ENCODE data around the gene WDFY2. TPM values are rescaled to one million over a fixed set of nuclear protein-coding genes. Genes with fewer than 3 reads are reported as not detected.

WDFY2 gene
- total RNA-seq, 1 experiment from 2014 or later = 26.4 TPM

DNA sequence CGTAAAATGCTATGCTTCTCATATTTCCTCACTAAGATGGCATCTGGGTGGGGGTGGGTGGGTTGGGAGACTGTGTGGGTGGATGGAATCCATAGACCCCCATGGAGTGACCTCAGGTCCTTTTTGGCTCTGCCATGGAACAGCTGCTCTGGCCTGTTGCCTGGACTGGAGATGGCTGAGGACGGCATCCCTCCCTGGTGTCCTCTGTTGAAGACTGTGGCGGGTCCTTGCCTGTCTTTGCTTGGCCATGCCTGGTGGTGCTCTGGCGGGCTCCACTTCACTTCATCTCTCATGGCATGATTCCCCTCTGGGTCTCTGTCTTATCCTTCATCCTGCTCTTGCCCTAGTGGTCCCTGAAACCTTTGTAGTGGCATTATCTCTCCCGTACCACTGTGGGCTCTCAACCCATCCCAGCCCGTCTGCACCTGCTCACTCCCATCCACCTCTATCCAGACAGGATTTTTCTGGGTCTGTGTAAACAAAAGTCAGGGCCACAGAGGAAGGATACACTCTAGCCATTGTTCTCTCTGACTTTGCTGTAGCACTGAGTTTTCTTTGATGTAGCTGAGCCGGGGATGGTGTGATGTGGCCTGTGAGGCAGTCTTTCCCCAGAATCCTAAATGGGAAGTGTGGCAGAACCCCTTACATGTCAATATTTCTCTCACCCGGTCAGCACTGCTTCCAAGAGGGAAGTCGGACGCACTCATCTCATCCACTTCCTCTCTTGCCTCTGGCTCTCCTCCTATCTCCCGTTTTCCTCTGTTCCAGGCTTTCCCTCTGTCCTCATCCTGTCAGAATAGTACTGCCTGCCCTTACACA lies 36.1 kb downstream of the WDFY2 start:
- Histone ChIP-seq H3K79me1 (ENCODE audit: insufficient read depth, low read depth, low read length, poor library complexity, severe bottlenecking) (no peaks in the 10 kb centered on the region), H3K4me1 (ENCODE audit: insufficient read depth, low read length) (peaks cover 6% of the 10 kb centered on the region; the same call in 1 of the 2 replicates), H3K18ac (ENCODE audit: insufficient read length, low read depth, low read length) (no peak overlapping the region), H3K23me2 (ENCODE audit: insufficient read length, low read depth, low read length, poor library complexity, severe bottlenecking) (no peaks in the 10 kb centered on the region), H2AFZ (ENCODE audit: low read length) (no peak overlapping the region), H2BK5ac (ENCODE audit: insufficient read length, low read length) (no peak overlapping the region), H3K9ac (ENCODE audit: extremely low read depth, insufficient read length, low read length) (no peak overlapping the region), H3K23ac (ENCODE audit: insufficient read length, low read depth, low read length) (no peak overlapping the region), H4K5ac (ENCODE audit: insufficient read length, low read depth, low read length) (no peak overlapping the region), H2BK15ac (ENCODE audit: low read depth, low read length) (no peak overlapping the region), H3K14ac (ENCODE audit: insufficient read depth, low read length) (no peak overlapping the region), H3K27ac (ENCODE audit: insufficient read length, low read depth, low read length) (no peak overlapping the region), H4K20me1 (ENCODE audit: control insufficient read depth, insufficient read depth, insufficient read length) (no peaks in the 10 kb centered on the region), H3K79me2 (ENCODE audit: insufficient read depth, low read length) (peaks cover 6% of the 10 kb centered on the region; the same call in 1 of the 2 replicates), H3T11ph (ENCODE audit: low read length) (no peak overlapping the region), H3K9me3 (ENCODE audit: control insufficient read depth, low read depth, low read length) (no peaks in the 10 kb centered on the region), H4K8ac (replicated peaks; ENCODE audit: insufficient read length, low read depth, low read length) (no peak overlapping the region), H3K4ac (ENCODE audit: low read depth, low read length) (no peak overlapping the region), H2BK120ac (ENCODE audit: low read depth, low read length, poor library complexity, severe bottlenecking) (no peak overlapping the region), H2AK5ac (ENCODE audit: insufficient read length, low read length) (no peak overlapping the region), H2BK12ac (ENCODE audit: insufficient read length, low read depth, low read length) (no peak overlapping the region), H3K27me3 (ENCODE audit: insufficient read depth, low read length) (no peaks in the 10 kb centered on the region), H4K91ac (ENCODE audit: insufficient read length, low read depth, low read length) (no peak overlapping the region), H3K56ac (ENCODE audit: insufficient read length, low read depth, low read length) (no peak overlapping the region), H3K4me2 (ENCODE audit: insufficient read depth, insufficient read length, low read length) (no peak overlapping the region), H2BK20ac (ENCODE audit: low read depth, low read length, poor library complexity, severe bottlenecking) (no peak overlapping the region)
- H3K27ac Mint-ChIP-seq = peak overlapping the region in 2 of 3 experiments; percentile 23 to 42; a peak in 3 of 7 replicates
- H3K4me3 Mint-ChIP-seq = no peak overlapping the region
- H3K27me3 Mint-ChIP-seq (ENCODE audit: low read depth) = no peaks in the 10 kb centered on the region
- DNase-seq = no peak
- H3K4me1 Mint-ChIP-seq = peaks cover 52 to 55% of the 10 kb centered on the region in 2 experiments
- H3K9me3 Mint-ChIP-seq = no peaks in the 10 kb centered on the region
- H3K36me3 Mint-ChIP-seq (ENCODE audit: insufficient read depth in 1 of 3, low read depth in 3 of 3) = no peaks in the 10 kb centered on the region
- TF ChIP-seq, protein P1, sequence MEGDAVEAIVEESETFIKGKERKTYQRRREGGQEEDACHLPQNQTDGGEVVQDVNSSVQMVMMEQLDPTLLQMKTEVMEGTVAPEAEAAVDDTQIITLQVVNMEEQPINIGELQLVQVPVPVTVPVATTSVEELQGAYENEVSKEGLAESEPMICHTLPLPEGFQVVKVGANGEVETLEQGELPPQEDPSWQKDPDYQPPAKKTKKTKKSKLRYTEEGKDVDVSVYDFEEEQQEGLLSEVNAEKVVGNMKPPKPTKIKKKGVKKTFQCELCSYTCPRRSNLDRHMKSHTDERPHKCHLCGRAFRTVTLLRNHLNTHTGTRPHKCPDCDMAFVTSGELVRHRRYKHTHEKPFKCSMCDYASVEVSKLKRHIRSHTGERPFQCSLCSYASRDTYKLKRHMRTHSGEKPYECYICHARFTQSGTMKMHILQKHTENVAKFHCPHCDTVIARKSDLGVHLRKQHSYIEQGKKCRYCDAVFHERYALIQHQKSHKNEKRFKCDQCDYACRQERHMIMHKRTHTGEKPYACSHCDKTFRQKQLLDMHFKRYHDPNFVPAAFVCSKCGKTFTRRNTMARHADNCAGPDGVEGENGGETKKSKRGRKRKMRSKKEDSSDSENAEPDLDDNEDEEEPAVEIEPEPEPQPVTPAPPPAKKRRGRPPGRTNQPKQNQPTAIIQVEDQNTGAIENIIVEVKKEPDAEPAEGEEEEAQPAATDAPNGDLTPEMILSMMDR (conservative IDR thresholded peaks at IDR 0.05) = no peak
- no CpG with 5 or more reads among the region's 11 CpGs for WGBS (ENCODE audit: extremely low coverage, insufficient read length, low lambda C conversion rate)
